ENCODE results near the gene SV2C. TPM values are rescaled to one million over a fixed set of nuclear protein-coding genes. Genes with fewer than 3 reads are reported as not detected.

SV2C gene
- total RNA-seq, 1 donor from 2014 or later: 0.15 TPM

DNA sequence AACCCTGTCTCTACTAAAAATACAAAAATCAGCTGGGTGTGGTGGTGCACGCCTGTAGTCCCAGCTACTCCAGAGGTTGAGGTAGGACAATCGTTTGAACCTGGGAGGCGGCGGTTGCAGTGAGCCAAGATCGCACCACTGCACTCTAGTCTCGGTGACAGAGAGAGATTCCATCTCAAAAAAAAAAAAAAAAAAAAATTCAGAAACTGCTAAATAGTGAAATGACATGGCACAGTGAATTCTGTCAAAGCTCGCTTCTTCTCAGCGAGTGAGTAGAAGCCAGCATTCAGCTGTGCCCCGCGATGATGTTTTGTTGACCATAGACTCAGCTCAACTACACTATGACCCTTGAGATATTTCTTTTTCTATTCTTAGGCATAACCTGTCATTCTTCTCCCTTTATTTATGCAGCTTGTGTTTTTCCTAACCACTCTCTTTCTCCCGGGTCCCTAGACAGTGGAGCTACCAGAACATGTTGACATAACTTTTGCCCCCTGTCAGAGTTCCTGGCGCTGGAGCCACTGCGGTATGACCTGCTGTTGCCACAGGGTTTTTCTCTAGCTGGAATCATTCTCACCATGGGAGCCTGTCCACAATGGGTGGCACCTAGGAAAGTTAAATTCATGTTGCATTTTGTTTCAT is 306.5 kb downstream of the SV2C start:
- H3K27ac Mint-ChIP-seq (ENCODE audit: unreplicated experiment): no peak overlapping the region
- peaks cover 28% of the 10 kb centered on the region for H3K4me1 Mint-ChIP-seq (ENCODE audit: unreplicated experiment)
- no peaks in the 10 kb centered on the region for H3K9me3 Mint-ChIP-seq (ENCODE audit: unreplicated experiment)
- H3K36me3 Mint-ChIP-seq (ENCODE audit: low read depth, unreplicated experiment): no peaks in the 10 kb centered on the region
- DNase-seq (ENCODE audit: low spot score): no peak
- H3K27me3 Mint-ChIP-seq (ENCODE audit: unreplicated experiment): no peaks in the 10 kb centered on the region
- H3K4me3 Mint-ChIP-seq (ENCODE audit: unreplicated experiment): no peak overlapping the region
- TF ChIP-seq, protein P1, sequence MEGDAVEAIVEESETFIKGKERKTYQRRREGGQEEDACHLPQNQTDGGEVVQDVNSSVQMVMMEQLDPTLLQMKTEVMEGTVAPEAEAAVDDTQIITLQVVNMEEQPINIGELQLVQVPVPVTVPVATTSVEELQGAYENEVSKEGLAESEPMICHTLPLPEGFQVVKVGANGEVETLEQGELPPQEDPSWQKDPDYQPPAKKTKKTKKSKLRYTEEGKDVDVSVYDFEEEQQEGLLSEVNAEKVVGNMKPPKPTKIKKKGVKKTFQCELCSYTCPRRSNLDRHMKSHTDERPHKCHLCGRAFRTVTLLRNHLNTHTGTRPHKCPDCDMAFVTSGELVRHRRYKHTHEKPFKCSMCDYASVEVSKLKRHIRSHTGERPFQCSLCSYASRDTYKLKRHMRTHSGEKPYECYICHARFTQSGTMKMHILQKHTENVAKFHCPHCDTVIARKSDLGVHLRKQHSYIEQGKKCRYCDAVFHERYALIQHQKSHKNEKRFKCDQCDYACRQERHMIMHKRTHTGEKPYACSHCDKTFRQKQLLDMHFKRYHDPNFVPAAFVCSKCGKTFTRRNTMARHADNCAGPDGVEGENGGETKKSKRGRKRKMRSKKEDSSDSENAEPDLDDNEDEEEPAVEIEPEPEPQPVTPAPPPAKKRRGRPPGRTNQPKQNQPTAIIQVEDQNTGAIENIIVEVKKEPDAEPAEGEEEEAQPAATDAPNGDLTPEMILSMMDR (IDR thresholded peaks at IDR 0.05; ENCODE audit: unreplicated experiment): no peak

DNA sequence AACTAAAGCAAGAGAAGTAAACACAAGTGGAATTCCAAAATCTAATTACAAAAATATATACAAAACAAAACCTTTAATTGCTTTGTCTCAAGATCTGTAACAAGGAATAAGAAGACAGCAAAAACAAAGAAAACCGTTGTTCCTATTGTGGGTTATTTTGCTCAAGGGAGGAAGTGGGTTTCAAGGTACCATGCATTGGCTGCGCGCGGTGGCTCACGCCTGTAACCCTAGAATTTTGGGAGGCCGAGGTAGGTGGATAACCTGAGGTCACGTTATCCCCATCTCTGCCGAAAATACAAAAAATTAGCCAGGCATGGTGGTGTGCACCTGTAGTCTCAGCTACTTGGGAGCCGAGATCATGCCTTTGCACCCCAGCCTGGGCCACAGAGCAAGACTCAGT is 307.8 kb downstream of the SV2C start:
- H3K9me3 Mint-ChIP-seq (ENCODE audit: unreplicated experiment): no peaks in the 10 kb centered on the region
- no peaks in the 10 kb centered on the region for H3K27me3 Mint-ChIP-seq (ENCODE audit: unreplicated experiment)
- TF ChIP-seq, protein P1 (IDR thresholded peaks at IDR 0.05; ENCODE audit: unreplicated experiment): no peak
- no peak for DNase-seq (ENCODE audit: low spot score)
- H3K36me3 Mint-ChIP-seq (ENCODE audit: low read depth, unreplicated experiment): no peaks in the 10 kb centered on the region
- H3K4me1 Mint-ChIP-seq (ENCODE audit: unreplicated experiment): peaks cover 28% of the 10 kb centered on the region
- H3K4me3 Mint-ChIP-seq (ENCODE audit: unreplicated experiment): no peak overlapping the region
- no peak overlapping the region for H3K27ac Mint-ChIP-seq (ENCODE audit: unreplicated experiment)

DNA sequence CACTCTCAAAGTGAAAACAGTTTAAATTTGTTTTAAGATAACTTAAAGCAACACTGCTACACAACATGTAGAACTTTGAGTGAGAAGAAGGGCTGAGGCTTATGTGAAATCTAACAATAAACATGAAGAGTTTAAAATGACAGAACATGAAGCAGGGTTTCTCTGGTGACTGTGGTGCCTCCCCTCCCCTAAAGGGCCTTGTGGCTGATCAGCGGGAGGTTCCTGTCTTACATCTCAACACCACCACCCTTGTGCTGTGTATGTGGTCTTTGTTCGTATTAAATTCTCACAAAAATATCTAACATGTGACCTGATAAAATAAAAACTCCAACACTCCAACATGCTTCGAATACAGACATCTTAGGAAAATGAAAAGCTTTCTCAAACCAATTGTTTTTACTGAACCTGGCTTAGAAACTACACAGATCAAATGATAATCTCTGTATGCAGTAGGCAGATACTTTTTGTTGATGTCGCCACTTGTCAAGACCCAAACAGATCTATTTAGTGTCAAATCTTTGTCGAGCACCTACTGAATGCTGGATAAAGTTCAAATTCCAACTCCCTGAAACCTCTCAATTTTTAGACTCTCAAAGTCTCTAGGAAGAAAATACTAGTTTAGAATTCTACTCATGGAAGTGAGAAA is 310.0 kb downstream of the SV2C start:
- peaks cover 28% of the 10 kb centered on the region for H3K4me1 Mint-ChIP-seq (ENCODE audit: unreplicated experiment)
- H3K27me3 Mint-ChIP-seq (ENCODE audit: unreplicated experiment): no peaks in the 10 kb centered on the region
- TF ChIP-seq, protein P1 (IDR thresholded peaks at IDR 0.05; ENCODE audit: unreplicated experiment): no peak
- H3K27ac Mint-ChIP-seq (ENCODE audit: unreplicated experiment): no peak overlapping the region
- no peaks in the 10 kb centered on the region for H3K36me3 Mint-ChIP-seq (ENCODE audit: low read depth, unreplicated experiment)
- no peak overlapping the region for H3K4me3 Mint-ChIP-seq (ENCODE audit: unreplicated experiment)
- no peak for DNase-seq (ENCODE audit: low spot score)
- no peaks in the 10 kb centered on the region for H3K9me3 Mint-ChIP-seq (ENCODE audit: unreplicated experiment)

DNA sequence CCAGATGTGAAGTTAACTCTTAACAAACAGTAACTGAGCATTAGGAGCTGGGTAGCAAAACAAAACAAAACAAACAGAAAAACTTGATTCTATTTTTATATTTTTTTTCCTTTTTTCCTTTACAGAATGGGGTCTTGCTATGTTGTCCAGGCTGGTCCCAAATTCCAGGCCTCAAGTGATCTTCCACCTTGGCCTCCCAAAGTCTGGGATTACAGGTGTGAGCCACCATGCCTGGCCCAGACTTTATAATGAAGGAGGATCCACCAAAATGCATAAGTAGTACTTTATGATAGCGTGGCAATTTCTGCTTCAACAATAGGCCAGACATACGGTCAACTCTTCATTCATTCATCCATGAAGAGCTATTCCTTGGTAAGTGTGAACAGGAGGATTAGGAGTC is 314.0 kb downstream of the SV2C start:
- no peak overlapping the region for H3K4me3 Mint-ChIP-seq (ENCODE audit: unreplicated experiment)
- no peaks in the 10 kb centered on the region for H3K36me3 Mint-ChIP-seq (ENCODE audit: low read depth, unreplicated experiment)
- DNase-seq (ENCODE audit: low spot score): no peak
- no peak overlapping the region for H3K27ac Mint-ChIP-seq (ENCODE audit: unreplicated experiment)
- TF ChIP-seq, protein P1 (IDR thresholded peaks at IDR 0.05; ENCODE audit: unreplicated experiment): no peak
- peaks cover 12% of the 10 kb centered on the region for H3K4me1 Mint-ChIP-seq (ENCODE audit: unreplicated experiment)
- H3K27me3 Mint-ChIP-seq (ENCODE audit: unreplicated experiment): no peaks in the 10 kb centered on the region
- no peaks in the 10 kb centered on the region for H3K9me3 Mint-ChIP-seq (ENCODE audit: unreplicated experiment)

DNA sequence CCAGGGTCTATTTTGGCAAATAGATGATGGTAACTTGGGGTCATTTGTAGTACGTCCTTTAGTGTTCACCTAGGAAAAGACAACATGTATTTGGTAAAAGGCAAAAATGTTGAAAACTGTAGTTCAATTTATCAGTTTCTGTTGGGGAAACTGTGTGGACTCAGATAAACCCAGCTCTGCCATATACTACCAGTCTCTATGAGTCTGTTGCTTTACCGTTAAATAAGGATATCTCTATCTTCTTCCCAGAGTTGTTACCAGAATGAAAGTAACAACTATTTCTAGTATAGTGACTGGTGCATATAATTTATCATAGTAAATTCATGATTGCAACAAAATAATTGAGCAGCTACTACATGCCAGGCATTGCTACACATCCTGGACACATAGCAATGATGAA is 316.1 kb downstream of the SV2C start:
- H3K27ac Mint-ChIP-seq (ENCODE audit: unreplicated experiment): no peak overlapping the region
- peaks cover 5% of the 10 kb centered on the region for H3K4me1 Mint-ChIP-seq (ENCODE audit: unreplicated experiment)
- TF ChIP-seq, protein P1 (IDR thresholded peaks at IDR 0.05; ENCODE audit: unreplicated experiment): no peak
- no peaks in the 10 kb centered on the region for H3K36me3 Mint-ChIP-seq (ENCODE audit: low read depth, unreplicated experiment)
- no peak overlapping the region for H3K4me3 Mint-ChIP-seq (ENCODE audit: unreplicated experiment)
- no peak for DNase-seq (ENCODE audit: low spot score)
- H3K27me3 Mint-ChIP-seq (ENCODE audit: unreplicated experiment): peaks cover 2% of the 10 kb centered on the region
- H3K9me3 Mint-ChIP-seq (ENCODE audit: unreplicated experiment): no peaks in the 10 kb centered on the region
